NCI-H2227 (cell line): ENCODE results near the gene BCL2L13.

Source experiments
- DNase-seq: peaks from one replicate; lab custom pipeline; 2025; ENCODE audit not compliant: unreplicated experiment; lab: John Stamatoyannopoulos, UW

The BCL2L13 gene

DNA sequence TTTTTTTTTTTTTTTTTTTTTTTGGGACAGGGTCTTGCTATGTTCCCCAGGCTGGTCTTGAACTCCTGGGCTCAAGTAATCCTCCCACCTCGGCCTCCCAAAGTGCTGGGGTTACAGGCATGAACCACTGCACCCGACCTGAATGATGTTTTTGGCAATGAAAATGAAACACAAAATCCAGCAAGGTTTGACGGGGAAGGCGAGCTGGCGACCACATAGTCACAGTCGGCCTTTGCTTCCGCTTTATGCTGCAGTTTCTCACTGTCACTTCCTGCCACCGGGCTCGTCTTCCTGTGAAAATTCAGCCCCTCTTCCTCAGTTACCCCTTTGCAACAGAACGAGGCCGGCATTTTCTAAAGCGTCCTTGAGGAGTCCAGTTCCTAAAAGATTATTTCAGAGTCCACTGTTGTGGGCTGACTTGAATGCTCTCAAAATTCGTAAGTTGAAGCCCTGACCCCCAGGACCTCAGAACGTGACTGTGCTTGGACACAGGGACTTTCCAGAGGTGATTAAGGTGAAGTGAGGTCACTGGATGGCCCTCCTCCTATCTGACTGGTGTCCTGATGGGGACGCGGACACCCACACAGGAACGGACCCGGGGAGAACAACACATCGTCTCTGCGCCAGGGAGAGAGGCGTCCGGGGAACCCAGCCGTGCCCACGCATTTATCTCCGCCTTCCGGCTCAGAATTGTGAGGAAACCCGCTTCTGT, 138.6 kb downstream of the BCL2L13 start:
- no peak for DNase-seq

GRCh38 chr22:17777717-17778044, 139.1 kb downstream of the BCL2L13 start:
- DNase-seq, result no peak

DNA sequence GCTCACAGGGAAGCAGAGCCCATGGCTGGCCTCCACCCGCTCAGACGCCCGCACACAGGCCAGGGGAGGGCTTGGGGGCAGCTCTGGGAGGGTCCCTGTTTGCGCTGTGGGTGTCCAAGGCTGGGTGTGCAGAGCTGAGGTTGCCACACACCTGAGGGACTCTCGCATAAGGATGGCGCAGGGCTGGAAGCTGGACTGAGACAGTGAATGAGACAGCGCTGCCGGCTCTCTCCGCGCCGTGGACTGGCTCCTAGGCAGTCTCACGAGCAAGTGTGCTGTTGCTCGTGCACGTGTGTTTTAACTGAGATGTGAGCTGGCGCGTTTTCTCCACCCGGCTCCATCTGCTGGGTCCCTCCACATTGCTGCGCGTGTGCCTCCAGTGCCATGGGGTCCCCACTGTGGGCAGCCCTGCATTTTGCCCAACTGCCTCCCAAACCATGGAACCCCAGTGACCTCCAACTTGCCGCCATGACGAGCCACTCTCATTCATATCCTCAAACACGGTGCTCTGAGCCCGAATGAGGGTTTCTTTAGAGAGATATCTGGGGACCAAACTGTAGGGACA, 139.9 kb downstream of the BCL2L13 start:
- no peak for DNase-seq

DNA sequence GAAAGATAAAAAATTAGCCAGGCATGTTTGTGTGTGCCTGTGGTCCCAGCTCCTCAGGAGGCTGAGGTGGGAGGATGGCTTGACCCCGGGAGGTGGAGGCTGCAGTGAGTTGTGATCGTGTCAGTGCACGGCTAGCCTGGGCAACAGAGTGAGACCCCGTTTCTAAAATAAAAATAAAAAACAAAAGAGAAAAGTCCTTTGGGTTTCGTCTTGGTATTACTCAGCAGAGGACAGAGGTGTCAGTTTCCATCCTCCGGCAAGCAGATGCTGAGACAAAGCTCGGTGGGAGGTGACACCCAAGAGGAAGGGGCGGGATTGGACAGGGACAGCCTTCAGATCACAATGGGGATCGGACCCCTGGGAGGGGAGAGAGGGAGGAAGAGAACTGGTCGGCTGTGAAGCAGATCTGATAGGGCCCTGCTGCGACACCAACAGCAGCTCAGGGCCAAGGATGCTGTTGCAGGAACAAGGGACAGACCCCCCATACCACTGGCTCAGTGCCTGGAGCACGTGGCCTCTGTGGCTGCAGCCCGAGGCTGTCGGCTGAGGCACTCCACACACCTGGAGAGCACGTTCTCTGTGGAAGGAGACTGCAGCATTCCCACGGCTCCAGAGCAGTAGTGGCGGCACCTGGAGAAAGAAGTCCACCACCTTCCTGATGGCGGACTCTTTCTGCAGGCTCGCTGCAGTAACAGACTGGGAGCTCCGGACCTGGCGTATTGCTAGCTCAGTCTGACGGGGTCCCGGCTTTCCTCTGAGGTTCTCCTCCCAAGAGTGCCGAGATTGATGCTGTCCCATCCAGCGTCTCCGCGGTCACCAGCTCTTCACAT, 140.9 kb downstream of the BCL2L13 start:
- DNase-seq, result no peak

DNA sequence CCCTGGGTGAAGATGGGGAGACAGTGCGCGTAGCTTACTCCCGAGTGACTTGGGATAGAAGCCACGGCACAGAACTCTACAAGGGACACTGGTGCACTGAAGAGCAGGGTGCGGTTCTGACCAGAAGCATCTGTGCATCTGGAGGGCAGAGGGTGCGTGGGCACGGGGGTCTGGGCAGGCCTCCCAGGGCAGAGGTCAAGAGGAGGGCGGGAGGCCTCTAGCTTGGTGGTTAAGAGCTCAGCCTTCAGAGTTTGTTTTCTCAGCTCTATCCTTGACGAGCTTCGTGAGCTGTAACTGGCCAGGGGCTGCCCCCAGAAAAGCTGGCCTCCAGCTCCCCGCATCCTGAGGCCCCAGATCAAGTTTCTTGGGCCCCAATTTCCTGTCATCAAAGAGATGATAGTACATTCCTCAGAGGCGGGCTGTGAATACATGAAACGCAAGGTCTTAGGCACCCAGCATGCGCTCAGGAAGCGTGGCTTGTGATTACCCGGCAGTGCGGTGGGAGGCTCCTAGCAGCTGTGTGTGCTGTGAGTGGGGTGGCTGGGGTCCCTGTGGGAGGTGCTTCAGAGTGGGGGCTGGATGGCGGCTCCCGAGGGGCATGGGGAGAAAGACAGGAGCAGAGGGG, 141.7 kb downstream of the BCL2L13 start:
- DNase-seq, result no peak
